Measurements from ENCODE around the gene SDCCAG8. TPM values are rescaled to one million over a fixed set of nuclear protein-coding genes. Genes with fewer than 3 reads are reported as not detected.
A peak's percentile ranks its signal among the peaks of the same experiment; 100 is the strongest.

The SDCCAG8 gene
- total and polyA plus RNA-seq, 2 of the 8 experiments (the other 6 are each of a cell fraction or from before 2014, with no cell fraction given): 15.6 to 21.0 TPM

DNA sequence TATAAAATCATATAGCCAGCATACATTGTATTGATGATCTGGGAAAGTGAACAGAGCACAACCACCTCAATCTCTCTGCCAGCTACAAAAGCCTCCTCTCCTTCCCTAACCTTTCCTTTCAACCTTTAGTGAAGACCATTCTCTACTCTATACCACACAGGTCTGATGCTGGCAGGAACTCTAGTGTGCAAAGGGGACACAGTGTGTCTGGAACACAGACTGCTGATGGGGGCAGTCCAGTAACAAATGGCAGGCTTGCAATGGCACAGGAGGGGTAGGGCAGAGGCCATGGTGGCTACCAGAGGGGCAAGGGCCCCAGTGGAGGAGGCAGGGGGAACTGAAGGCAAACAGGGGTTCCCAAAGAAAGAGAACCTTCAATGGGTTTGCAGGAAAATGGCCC is 37.8 kb upstream of the SDCCAG8 start:
- ChIA-PET CTCF (ENCODE audit: partially characterized antibody) (interaction anchor here (0.6 kb wide), 1 partner anchor 112 kb away, joined by 3 read pairs; no protein-coding TSS in a partner anchor), POLR2A (ENCODE audit: partially characterized antibody) (no interaction called here)
- Histone ChIP-seq H3K79me2 (ENCODE audit: control insufficient read depth in 1 of 2, insufficient read depth in 2 of 2, low read length in 2 of 2) (peaks cover 0 to 57% of the 10 kb centered on the region in 2 experiments; a peak in 3 of 4 replicates), H3K9ac (replicated peaks in 1 of 4; ENCODE audit: extremely low read depth in 1 of 4, low read depth in 3 of 4, low read length in 3 of 4) (no peak overlapping the region), H2BK5ac (ENCODE audit: low read depth, low read length) (no peak overlapping the region), H3K4ac (replicated peaks; ENCODE audit: insufficient read length, low read depth, low read length) (no peak overlapping the region), H2BK12ac (ENCODE audit: low read depth, low read length) (peak overlapping the region; percentile 62), H2BK20ac (ENCODE audit: low read length) (no peak overlapping the region), H2AK5ac (ENCODE audit: low read depth, low read length) (no peak overlapping the region), H3K23ac (ENCODE audit: insufficient read length) (no peak overlapping the region), H3K4me3 (ENCODE audit: extremely low read depth in 1 of 4, insufficient read depth in 2 of 4, low read depth in 3 of 4, low read length in 4 of 4) (no peak overlapping the region), H3K27me3 (replicated peaks in 1 of 4; ENCODE audit: control insufficient read depth in 3 of 4, extremely low read depth in 1 of 4, insufficient read depth in 3 of 4, low read length in 3 of 4) (no peaks in the 10 kb centered on the region), H2BK15ac (ENCODE audit: low read length) (no peak overlapping the region), H2AFZ (ENCODE audit: low read length) (no peak overlapping the region), H3K4me1 (replicated peaks in 1 of 4; ENCODE audit: control insufficient read depth in 3 of 4, insufficient read depth in 4 of 4, low read length in 3 of 4) (peaks cover 0 to 5% (median 0%) of the 10 kb centered on the region in 4 experiments; a peak in 3 of 7 replicates), H3K79me1 (ENCODE audit: low read depth, low read length) (no peaks in the 10 kb centered on the region), H3K27ac (ENCODE audit: low read depth, low read length) (no peak overlapping the region), H2BK120ac (replicated peaks; ENCODE audit: low read depth, low read length) (no peak overlapping the region), H3K36me3 (ENCODE audit: control insufficient read depth in 2 of 4, insufficient read depth in 4 of 4, low read length in 3 of 4) (peaks cover 0 to 32% (median 10%) of the 10 kb centered on the region in 4 experiments; a peak in 4 of 8 replicates), H4K8ac (ENCODE audit: extremely low read depth, insufficient read depth, low read length) (no peak overlapping the region), H3K4me2 (ENCODE audit: insufficient read depth in 1 of 2, low read depth in 2 of 2, low read length in 2 of 2) (no peak overlapping the region), H3K14ac (ENCODE audit: insufficient read length) (no peak overlapping the region), H3K18ac (ENCODE audit: extremely low read depth, low read length) (0 out of 2 replicates have a peak overlapping the region, but pooled peaks have one; percentile 11), H4K91ac (replicated peaks; ENCODE audit: insufficient read length, low read length) (no peak overlapping the region), H3K23me2 (ENCODE audit: low read depth, low read length) (no peaks in the 10 kb centered on the region), H4K20me1 (replicated peaks in 1 of 2; ENCODE audit: control insufficient read depth in 1 of 2, insufficient read depth in 2 of 2, low read length in 2 of 2) (no peaks in the 10 kb centered on the region), H4K5ac (ENCODE audit: insufficient read length, low read depth, low read length) (no peak overlapping the region), H3K9me3 (ENCODE audit: insufficient read depth in 2 of 2, low read depth in 1 of 2, low read length in 1 of 2) (no peaks in the 10 kb centered on the region), H3K56ac (replicated peaks; ENCODE audit: insufficient read length, low read depth, low read length) (no peak overlapping the region)
- FAIRE-seq (no peak), DNase-seq (ENCODE audit: low read depth in 1 of 2, low spot score in 2 of 2) (no peak)
- TF ChIP-seq TCF12 (IDR thresholded peaks at IDR 0.05; ENCODE audit: low read depth, low read length): no peak

All from H1 (cell line).